Choroid plexus epithelial cell (primary cell): ENCODE data around the gene SPTBN2.
A peak's percentile ranks its signal among the peaks of the same experiment; 100 is the strongest.

Experiments
- DNase-seq: peaks from one replicate; pipeline ENCODE4 v3.0.0-alpha.2; 2010; ENCODE audit warnings: low read depth
- H3K4me3 ChIP-seq: 2 replicates; pipeline ENCODE4 v1.5.1; 2011; ENCODE audit warnings: low read depth, mild to moderate bottlenecking, control low read depth, low read length, moderate library complexity
- TF ChIP-seq, protein P1 (sequence below): conservative IDR thresholded peaks from 2 replicates; pipeline ENCODE4 v1.5.1; 2011; ENCODE audit warnings: low read depth, mild to moderate bottlenecking, control low read depth, inconsistent platforms, low read length, moderate library complexity

SPTBN2 gene

DNA sequence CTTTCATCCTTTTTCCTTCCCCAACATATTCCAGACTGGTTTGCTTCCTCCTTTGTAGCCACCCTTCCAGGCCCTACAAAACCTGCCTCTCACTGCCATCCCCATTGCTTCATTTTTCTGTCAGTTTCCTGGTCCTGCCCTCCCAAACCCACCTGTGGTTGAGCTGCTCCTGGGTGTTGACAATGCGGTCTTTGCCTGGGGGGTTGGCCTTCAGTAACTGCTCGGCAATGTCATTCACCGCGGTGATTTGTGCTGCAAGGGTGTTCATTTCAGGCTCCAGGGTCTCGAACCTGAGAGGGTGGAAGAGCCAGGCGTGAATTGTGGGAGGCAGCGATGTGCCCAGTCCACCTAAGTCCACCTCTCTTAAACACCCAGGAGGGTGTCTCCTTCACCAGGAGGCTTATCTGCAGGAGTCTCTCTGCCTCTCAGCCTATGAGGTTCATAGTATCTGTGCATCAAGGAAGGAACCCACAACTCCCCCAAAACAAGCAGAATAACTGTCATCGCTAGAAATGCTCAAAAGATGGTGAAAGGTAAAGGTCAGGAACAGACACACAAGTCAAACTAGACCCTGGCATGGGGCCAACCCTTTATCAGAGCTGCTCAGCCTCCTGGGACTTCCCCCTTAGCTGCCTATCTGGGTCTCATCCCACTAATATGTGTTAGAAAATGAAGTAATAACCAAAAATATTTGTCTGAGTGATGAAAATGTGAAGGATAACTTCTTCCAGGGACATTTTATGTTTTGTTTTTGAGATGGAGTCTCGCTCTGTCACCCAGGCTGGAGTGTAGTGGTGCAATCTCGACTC is 27.4 kb downstream of the SPTBN2 start:
- TF ChIP-seq, protein P1, sequence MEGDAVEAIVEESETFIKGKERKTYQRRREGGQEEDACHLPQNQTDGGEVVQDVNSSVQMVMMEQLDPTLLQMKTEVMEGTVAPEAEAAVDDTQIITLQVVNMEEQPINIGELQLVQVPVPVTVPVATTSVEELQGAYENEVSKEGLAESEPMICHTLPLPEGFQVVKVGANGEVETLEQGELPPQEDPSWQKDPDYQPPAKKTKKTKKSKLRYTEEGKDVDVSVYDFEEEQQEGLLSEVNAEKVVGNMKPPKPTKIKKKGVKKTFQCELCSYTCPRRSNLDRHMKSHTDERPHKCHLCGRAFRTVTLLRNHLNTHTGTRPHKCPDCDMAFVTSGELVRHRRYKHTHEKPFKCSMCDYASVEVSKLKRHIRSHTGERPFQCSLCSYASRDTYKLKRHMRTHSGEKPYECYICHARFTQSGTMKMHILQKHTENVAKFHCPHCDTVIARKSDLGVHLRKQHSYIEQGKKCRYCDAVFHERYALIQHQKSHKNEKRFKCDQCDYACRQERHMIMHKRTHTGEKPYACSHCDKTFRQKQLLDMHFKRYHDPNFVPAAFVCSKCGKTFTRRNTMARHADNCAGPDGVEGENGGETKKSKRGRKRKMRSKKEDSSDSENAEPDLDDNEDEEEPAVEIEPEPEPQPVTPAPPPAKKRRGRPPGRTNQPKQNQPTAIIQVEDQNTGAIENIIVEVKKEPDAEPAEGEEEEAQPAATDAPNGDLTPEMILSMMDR: no peak
- peak; percentile 11 for DNase-seq

DNA sequence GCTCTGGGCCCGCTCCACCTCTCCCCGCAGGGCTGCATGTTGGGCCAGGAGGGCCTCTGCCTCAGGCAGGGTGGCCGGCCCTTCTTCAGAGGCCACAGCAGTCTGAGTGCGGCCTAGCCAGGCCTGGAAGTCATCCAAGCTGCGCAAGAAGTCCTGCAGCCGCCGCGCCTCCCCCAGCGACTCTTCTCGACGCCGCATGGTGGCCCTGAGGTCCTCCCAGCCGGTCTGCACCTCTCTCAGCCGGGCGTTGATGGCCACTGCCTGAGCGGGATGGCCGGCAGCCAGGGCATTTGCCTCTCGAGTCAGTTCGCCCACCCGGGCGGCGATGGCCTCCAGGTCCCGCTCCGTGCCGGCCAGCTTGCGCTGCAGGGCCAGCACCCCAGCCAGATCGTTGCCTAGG is 28.3 kb downstream of the SPTBN2 start:
- no peak overlapping the region for H3K4me3 ChIP-seq
- TF ChIP-seq, protein P1: no peak

More for the DNA sequence above, 27.4 kb downstream of the SPTBN2 start:
- H3K4me3 ChIP-seq: no peak overlapping the region

DNA sequence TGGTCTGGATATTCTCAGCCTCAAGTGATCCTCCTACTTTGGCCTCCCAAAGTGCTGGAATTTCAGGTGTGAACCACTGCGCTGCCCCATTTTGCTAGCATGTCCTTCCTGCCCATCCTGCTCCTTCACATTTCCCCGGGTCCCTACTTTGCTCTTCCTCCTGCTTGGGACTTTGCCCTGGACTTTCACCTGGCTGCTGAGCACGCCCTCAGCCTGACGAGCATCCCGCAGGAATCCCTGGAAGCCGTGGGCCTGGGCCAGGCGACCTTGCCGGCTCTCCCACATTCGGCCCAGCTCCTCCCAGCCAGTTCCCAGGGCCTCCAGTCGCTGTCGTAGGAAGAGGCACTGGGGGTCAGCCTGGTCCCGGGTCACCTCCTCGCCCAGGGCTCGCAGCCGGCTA is 28.7 kb downstream of the SPTBN2 start:
- TF ChIP-seq, protein P1: no peak
- no peak for DNase-seq
- no peak overlapping the region for H3K4me3 ChIP-seq

More for the DNA sequence above, 28.3 kb downstream of the SPTBN2 start:
- no peak for DNase-seq

DNA sequence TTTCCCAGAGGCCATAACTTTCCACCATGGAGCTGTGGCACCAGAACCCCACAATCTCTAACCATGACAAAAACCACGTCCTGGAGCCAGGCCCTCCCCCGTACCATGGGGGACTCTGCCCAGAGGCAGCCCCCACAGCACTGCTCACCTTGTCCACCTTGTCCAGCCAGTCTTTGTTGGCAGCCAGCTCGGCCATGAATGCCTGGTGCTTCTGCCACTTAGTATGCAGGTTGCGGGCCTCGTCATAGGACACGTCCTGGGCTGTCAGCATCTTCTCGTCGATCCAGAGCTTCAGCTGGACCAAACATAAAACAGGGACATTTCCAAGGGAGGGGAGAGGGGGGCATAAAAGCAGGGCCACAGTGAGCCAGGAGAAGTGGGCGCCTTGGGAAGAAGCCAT is 30.5 kb downstream of the SPTBN2 start:
- no peak overlapping the region for H3K4me3 ChIP-seq
- no peak for DNase-seq
- TF ChIP-seq, protein P1: no peak

DNA sequence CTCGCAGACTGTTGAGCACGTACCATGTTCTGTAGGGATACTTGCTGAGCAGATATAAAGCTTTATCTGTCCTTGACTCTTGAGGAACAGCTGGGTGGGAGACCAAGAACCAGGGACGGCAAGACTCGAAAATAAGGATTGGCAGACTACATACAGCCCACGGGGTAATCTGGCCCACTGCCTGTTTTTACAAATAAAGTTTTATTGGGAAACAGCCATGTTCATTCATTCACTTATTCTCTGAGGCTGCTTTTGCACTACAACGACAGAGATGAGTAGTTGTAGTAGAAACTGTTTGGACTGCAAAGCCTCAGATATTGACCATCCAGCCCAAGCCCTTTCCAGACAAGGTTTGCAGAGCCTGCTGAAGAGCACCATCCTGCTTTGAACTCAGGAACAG is 31.0 kb downstream of the SPTBN2 start:
- TF ChIP-seq, protein P1: no peak

DNA sequence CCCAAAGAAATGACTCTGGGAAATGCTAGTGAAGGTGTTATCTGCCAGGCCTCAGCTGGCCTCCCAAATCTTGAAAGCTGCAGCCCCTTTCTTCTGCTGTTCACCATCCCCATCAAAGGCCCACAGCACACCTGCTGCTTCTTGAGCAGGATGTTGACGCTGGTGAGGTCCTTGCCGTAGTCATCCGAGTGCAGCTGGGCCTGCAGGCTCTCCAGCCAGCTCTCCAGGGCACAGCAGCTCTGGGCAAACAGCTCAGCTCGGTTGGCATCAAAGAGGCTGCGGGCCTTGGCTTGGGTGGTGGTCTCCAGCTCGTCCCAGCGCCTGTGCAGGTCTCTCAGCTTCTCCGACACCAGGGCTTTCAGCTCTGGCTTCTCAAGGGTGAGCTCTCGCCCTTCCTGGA is 32.9 kb downstream of the SPTBN2 start:
- no peak for DNase-seq
- H3K4me3 ChIP-seq: no peak overlapping the region
- TF ChIP-seq, protein P1: no peak

More for the DNA sequence above, 31.0 kb downstream of the SPTBN2 start:
- DNase-seq: no peak
- no peak overlapping the region for H3K4me3 ChIP-seq

DNA sequence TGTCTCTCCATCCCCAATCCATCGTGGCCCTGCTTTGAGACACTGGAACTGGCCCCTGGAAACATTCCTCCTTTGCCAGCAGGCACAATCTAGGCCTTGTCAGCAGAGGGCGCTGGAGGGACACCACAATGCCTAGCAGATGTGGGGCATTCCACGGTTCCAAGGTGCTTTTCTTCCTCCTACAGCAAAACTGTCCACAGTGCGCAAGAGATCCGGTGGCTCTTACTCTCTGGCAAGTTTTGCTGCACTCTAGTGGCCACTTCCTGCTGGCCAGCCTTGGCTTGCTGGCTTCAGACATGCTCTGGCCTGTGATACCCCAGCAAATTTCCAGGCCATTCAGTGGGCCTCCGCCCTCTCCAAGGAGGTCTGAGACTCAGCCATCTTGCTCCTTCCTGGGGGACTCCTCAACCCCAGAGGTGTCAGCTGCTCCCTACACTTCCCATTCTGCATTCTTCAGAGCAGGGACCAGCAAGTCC is 34.2 kb downstream of the SPTBN2 start:
- TF ChIP-seq, protein P1: peak; percentile 91

More for the DNA sequence above, 34.2 kb downstream of the SPTBN2 start:
- H3K4me3 ChIP-seq: no peak overlapping the region
- peak; percentile 99 for DNase-seq
